HL-60 (cell line): Measurements from ENCODE around the gene EFTUD2.

ENCODE experiments used
- CTCF ChIP-seq: IDR thresholded peaks from one replicate; pipeline ENCODE4 v1.5.1; 2011; ENCODE audit warnings: low read length, control low read depth, inconsistent platforms; ENCODE audit not compliant: insufficient read depth
- GABPA ChIP-seq: IDR thresholded peaks from 2 replicates; pipeline ENCODE4 v1.6.1; 2012; ENCODE audit warnings: low read depth
- POLR2AphosphoS5 ChIP-seq: IDR thresholded peaks from 2 replicates; pipeline ENCODE4 v1.6.1; 2012; ENCODE audit warnings: low read depth
- REST ChIP-seq: IDR thresholded peaks from 2 replicates; pipeline ENCODE4 v1.6.1; 2012; ENCODE audit warnings: low read depth; ENCODE audit not compliant: insufficient replicate concordance

- peak; percentile 56 for TF ChIP-seq POLR2AphosphoS5
- no peak for TF ChIP-seq CTCF
- TF ChIP-seq GABPA, result no peak
- no peak for TF ChIP-seq REST
Measured at GRCh38 chr17:44887971-44888954, 11.0 kb downstream of the EFTUD2 start.
